ENCODE results near the gene SOX13.
"Not testable (repeated sequence)": the region's sequence is repeated elsewhere in the genome, so short reads cannot be mapped to it uniquely, and the experiment has no call there.

Gene SOX13

GRCh38 chr1:204094313-204094729 lies 21.4 kb downstream of the SOX13 start:
- Histone ChIP-seq H3K36me3 (ENCODE audit: insufficient read depth, low read length) (no peaks in the 10 kb centered on the region), H2AFZ (ENCODE audit: low read depth, low read length) (no peak overlapping the region), H3K9me3 (ENCODE audit: low read length) (no peaks in the 10 kb centered on the region), H3K27me3 (ENCODE audit: insufficient read depth, low read length) (no peaks in the 10 kb centered on the region), H3K4me3 (ENCODE audit: low read length) (peak overlapping the region; percentile 20), H3K4me1 (ENCODE audit: insufficient read depth, low read length) (peaks cover 53% of the 10 kb centered on the region)

- Histone ChIP-seq H3K36me3 (ENCODE audit: insufficient read depth, low read length) (no peaks in the 10 kb centered on the region), H3K4me1 (ENCODE audit: insufficient read depth, low read length) (peaks cover 52% of the 10 kb centered on the region), H3K4me3 (ENCODE audit: low read length) (peak overlapping the region; percentile 6), H3K9me3 (ENCODE audit: low read length) (no peaks in the 10 kb centered on the region), H3K27me3 (ENCODE audit: insufficient read depth, low read length) (no peaks in the 10 kb centered on the region), H2AFZ (ENCODE audit: low read depth, low read length) (no peak overlapping the region)
Measured at GRCh38 chr1:204094856-204095634, 22.1 kb downstream of the SOX13 start.

GRCh38 chr1:204096931-204097330 lies 24.0 kb downstream of the SOX13 start:
- Histone ChIP-seq H3K36me3 (ENCODE audit: insufficient read depth, low read length) (no peaks in the 10 kb centered on the region), H2AFZ (ENCODE audit: low read depth, low read length) (no peak overlapping the region), H3K4me3 (ENCODE audit: low read length) (no peak overlapping the region), H3K27me3 (ENCODE audit: insufficient read depth, low read length) (no peaks in the 10 kb centered on the region), H3K9me3 (ENCODE audit: low read length) (no peaks in the 10 kb centered on the region), H3K4me1 (ENCODE audit: insufficient read depth, low read length) (peaks cover 39% of the 10 kb centered on the region)

GRCh38 chr1:204098683-204099082 lies 25.8 kb downstream of the SOX13 start:
- Histone ChIP-seq H3K4me3 (ENCODE audit: low read length) (no peak overlapping the region), H3K27me3 (ENCODE audit: insufficient read depth, low read length) (no peaks in the 10 kb centered on the region), H3K36me3 (ENCODE audit: insufficient read depth, low read length) (no peaks in the 10 kb centered on the region), H3K4me1 (ENCODE audit: insufficient read depth, low read length) (peaks cover 27% of the 10 kb centered on the region), H3K9me3 (ENCODE audit: low read length) (no peaks in the 10 kb centered on the region), H2AFZ (ENCODE audit: low read depth, low read length) (no peak overlapping the region)

- H3K27me3 ChIP-seq (ENCODE audit: insufficient read depth, low read length); H3K9me3 ChIP-seq (ENCODE audit: low read length); H3K36me3 ChIP-seq (ENCODE audit: insufficient read depth, low read length); H2AFZ ChIP-seq (ENCODE audit: low read depth, low read length); H3K4me3 ChIP-seq (ENCODE audit: low read length): not testable (repeated sequence)
- peaks cover 17% of the 10 kb centered on the region for H3K4me1 ChIP-seq (ENCODE audit: insufficient read depth, low read length)
Measured at GRCh38 chr1:204099754-204100153, 26.8 kb downstream of the SOX13 start.

- H2AFZ ChIP-seq (ENCODE audit: low read depth, low read length): no peak overlapping the region
Measured at GRCh38 chr1:204102029-204102611, 29.2 kb downstream of the SOX13 start.

GRCh38 chr1:204102739-204103430 lies 30.0 kb downstream of the SOX13 start:
- Histone ChIP-seq H3K4me3 (ENCODE audit: low read length) (no peak overlapping the region), H3K9me3 (ENCODE audit: low read length) (no peaks in the 10 kb centered on the region), H2AFZ (ENCODE audit: low read depth, low read length) (no peak overlapping the region), H3K27me3 (ENCODE audit: insufficient read depth, low read length) (no peaks in the 10 kb centered on the region), H3K36me3 (ENCODE audit: insufficient read depth, low read length) (no peaks in the 10 kb centered on the region), H3K4me1 (ENCODE audit: insufficient read depth, low read length) (no peaks in the 10 kb centered on the region)

More at GRCh38 chr1:204102029-204102611, 29.2 kb downstream of the SOX13 start:
- no peaks in the 10 kb centered on the region for H3K36me3 ChIP-seq (ENCODE audit: insufficient read depth, low read length)
- H3K27me3 ChIP-seq (ENCODE audit: insufficient read depth, low read length): no peaks in the 10 kb centered on the region
- H3K9me3 ChIP-seq (ENCODE audit: low read length): no peaks in the 10 kb centered on the region
- H3K4me1 ChIP-seq (ENCODE audit: insufficient read depth, low read length): no peaks in the 10 kb centered on the region
- no peak overlapping the region for H3K4me3 ChIP-seq (ENCODE audit: low read length)

GRCh38 chr1:204103431-204103741 lies 30.5 kb downstream of the SOX13 start:
- Histone ChIP-seq H3K36me3 (ENCODE audit: insufficient read depth, low read length) (no peaks in the 10 kb centered on the region), H3K4me1 (ENCODE audit: insufficient read depth, low read length) (peaks cover 4% of the 10 kb centered on the region), H2AFZ (ENCODE audit: low read depth, low read length) (no peak overlapping the region), H3K4me3 (ENCODE audit: low read length) (no peak overlapping the region), H3K27me3 (ENCODE audit: insufficient read depth, low read length) (no peaks in the 10 kb centered on the region), H3K9me3 (ENCODE audit: low read length) (no peaks in the 10 kb centered on the region)

- H3K27me3 ChIP-seq (ENCODE audit: insufficient read depth, low read length): no peaks in the 10 kb centered on the region
- H3K4me1 ChIP-seq (ENCODE audit: insufficient read depth, low read length): peaks cover 14% of the 10 kb centered on the region
Measured at GRCh38 chr1:204104331-204105130, 31.6 kb downstream of the SOX13 start.

GRCh38 chr1:204105131-204105515 lies 32.2 kb downstream of the SOX13 start:
- Histone ChIP-seq H3K36me3 (ENCODE audit: insufficient read depth, low read length) (no peaks in the 10 kb centered on the region), H2AFZ (ENCODE audit: low read depth, low read length) (no peak overlapping the region), H3K9me3 (ENCODE audit: low read length) (no peaks in the 10 kb centered on the region), H3K4me3 (ENCODE audit: low read length) (no peak overlapping the region), H3K4me1 (ENCODE audit: insufficient read depth, low read length) (peaks cover 16% of the 10 kb centered on the region), H3K27me3 (ENCODE audit: insufficient read depth, low read length) (no peaks in the 10 kb centered on the region)

More at GRCh38 chr1:204104331-204105130, 31.6 kb downstream of the SOX13 start:
- Histone ChIP-seq H3K9me3 (ENCODE audit: low read length) (no peaks in the 10 kb centered on the region), H3K36me3 (ENCODE audit: insufficient read depth, low read length) (no peaks in the 10 kb centered on the region), H3K4me3 (ENCODE audit: low read length) (no peak overlapping the region), H2AFZ (ENCODE audit: low read depth, low read length) (no peak overlapping the region)

GRCh38 chr1:204106825-204107224 lies 33.9 kb downstream of the SOX13 start:
- Histone ChIP-seq H3K9me3 (ENCODE audit: low read length) (no peaks in the 10 kb centered on the region), H3K36me3 (ENCODE audit: insufficient read depth, low read length) (no peaks in the 10 kb centered on the region), H3K27me3 (ENCODE audit: insufficient read depth, low read length) (no peaks in the 10 kb centered on the region), H2AFZ (ENCODE audit: low read depth, low read length) (no peak overlapping the region), H3K4me1 (ENCODE audit: insufficient read depth, low read length) (peaks cover 19% of the 10 kb centered on the region), H3K4me3 (ENCODE audit: low read length) (no peak overlapping the region)

GRCh38 chr1:204107892-204108291 lies 35.0 kb downstream of the SOX13 start:
- Histone ChIP-seq H3K36me3 (ENCODE audit: insufficient read depth, low read length) (no peaks in the 10 kb centered on the region), H2AFZ (ENCODE audit: low read depth, low read length) (no peak overlapping the region), H3K9me3 (ENCODE audit: low read length) (no peaks in the 10 kb centered on the region), H3K4me3 (ENCODE audit: low read length) (no peak overlapping the region), H3K27me3 (ENCODE audit: insufficient read depth, low read length) (no peaks in the 10 kb centered on the region), H3K4me1 (ENCODE audit: insufficient read depth, low read length) (peaks cover 19% of the 10 kb centered on the region)
